GM10266 (cell line): ENCODE results near the gene FHIT.
"Not testable (repeated sequence)": the region's sequence is repeated elsewhere in the genome, so short reads cannot be mapped to it uniquely, and the experiment has no call there.

ENCODE experiments used
- DNase-seq: peaks from one replicate; pipeline ENCODE4 v3.0.0; 2012; ENCODE audit errors: extremely low spot score
- TF ChIP-seq, protein P1 (sequence below): IDR thresholded peaks from 2 replicates; pipeline ENCODE4 v1.5.1; 2012; ENCODE audit warnings: mild to moderate bottlenecking, low read depth; ENCODE audit not compliant: control insufficient read depth, insufficient read depth; ENCODE audit errors: missing control alignments

The FHIT gene

DNA sequence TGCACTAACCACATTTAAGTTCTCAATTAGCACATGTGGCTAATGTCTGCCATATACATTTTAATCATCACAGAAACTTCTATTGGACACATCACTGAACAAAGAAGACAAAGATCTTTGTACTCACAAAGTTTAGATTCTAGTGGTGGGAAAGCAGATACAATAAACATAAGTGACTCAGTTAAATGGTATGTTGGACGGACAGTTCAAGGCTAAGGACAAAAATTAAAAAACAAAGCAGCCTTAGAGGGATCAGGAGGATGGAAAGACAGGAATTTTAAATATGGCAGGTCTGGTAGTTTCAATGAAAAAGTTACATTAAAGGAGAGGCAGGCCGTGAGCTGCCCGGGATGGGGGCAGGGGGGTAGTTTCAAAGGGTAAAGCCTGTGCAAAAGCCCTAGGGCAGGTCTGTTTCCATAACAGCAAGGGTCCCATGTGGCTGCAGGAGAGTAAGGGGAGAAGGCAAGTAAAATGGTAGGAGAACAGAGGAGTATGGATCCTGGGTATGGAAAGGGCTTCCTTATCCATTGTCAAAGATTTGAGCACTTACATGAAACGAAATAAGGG lies 220.7 kb downstream of the FHIT start:
- DNase-seq: no peak
- TF ChIP-seq, protein P1, sequence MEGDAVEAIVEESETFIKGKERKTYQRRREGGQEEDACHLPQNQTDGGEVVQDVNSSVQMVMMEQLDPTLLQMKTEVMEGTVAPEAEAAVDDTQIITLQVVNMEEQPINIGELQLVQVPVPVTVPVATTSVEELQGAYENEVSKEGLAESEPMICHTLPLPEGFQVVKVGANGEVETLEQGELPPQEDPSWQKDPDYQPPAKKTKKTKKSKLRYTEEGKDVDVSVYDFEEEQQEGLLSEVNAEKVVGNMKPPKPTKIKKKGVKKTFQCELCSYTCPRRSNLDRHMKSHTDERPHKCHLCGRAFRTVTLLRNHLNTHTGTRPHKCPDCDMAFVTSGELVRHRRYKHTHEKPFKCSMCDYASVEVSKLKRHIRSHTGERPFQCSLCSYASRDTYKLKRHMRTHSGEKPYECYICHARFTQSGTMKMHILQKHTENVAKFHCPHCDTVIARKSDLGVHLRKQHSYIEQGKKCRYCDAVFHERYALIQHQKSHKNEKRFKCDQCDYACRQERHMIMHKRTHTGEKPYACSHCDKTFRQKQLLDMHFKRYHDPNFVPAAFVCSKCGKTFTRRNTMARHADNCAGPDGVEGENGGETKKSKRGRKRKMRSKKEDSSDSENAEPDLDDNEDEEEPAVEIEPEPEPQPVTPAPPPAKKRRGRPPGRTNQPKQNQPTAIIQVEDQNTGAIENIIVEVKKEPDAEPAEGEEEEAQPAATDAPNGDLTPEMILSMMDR: no peak

DNA sequence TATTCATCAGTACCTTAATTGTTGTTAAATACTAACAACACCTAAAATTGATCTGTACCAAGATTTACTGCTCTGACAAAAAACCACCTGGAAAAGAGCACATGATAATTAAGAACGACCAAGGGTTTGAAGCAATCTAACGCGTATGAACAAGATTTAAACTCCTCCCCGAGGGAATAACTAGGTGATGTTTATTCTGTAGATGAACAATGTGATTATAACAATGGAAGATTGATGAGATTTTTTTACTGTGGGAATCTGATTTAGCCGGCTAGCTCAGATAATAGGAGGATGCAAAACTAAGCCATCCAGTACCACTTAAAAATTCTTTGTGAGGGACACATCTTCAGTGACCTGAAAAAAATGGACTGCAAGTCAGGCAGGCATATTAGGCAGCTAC lies 222.1 kb downstream of the FHIT start:
- no peak for DNase-seq
- TF ChIP-seq, protein P1: no peak

DNA sequence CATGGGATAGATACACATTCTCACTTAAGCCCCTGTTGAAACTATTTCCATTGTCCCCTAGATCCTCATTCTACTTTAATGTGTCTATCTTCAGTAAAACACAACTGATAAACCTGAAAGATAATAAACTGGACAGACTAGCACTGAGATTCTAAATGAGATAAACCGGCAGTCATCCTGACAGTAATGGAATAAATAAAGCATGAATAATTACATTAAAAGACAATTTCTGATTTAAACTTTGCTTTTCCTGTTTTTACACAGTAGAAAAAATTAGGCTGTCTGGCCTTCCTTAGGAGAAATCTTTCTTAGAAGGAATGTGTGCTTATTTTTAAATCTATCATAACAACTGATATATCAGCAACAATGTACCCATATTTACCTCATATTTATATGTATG lies 232.4 kb downstream of the FHIT start:
- no peak for DNase-seq
- TF ChIP-seq, protein P1: no peak

DNA sequence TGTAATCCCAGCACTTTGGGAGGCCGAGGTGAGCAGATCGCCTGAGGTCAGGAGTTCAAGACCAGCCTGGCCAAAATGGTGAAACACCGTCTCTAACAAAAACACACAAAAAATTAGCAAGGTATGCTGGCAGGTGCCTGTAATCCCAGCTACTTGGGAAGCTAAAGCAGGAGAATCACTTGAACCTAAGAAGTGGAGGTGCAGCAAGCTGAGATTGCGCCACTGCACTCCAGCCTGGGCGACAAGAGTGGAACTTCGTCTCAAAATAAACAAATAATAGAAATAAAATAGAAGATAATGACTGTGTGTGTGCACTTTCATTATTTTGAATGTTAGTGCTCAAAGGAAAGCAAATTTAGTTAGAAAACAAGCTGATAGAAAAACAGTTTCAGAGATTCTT lies 234.2 kb downstream of the FHIT start:
- DNase-seq: not testable (repeated sequence)

DNA sequence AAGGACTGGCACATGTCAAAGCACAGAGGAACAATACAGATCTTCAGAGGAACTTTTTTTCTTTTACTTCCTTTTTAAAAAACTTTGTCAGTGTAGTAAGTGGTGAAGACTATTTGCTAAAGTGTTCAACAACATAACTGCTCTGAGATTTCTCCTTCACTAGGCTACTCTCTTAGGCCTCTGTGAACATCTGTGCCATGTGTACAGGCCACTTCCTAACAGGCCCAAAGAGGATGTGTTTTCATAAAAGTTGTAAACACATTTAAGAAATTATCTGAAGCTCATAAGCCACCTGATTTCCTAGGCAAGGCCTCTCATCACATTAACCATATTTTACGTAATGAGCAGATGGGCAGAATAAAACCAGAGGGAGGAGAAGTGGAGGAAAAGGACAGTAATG lies 235.4 kb downstream of the FHIT start:
- DNase-seq: no peak
- TF ChIP-seq, protein P1: no peak

DNA sequence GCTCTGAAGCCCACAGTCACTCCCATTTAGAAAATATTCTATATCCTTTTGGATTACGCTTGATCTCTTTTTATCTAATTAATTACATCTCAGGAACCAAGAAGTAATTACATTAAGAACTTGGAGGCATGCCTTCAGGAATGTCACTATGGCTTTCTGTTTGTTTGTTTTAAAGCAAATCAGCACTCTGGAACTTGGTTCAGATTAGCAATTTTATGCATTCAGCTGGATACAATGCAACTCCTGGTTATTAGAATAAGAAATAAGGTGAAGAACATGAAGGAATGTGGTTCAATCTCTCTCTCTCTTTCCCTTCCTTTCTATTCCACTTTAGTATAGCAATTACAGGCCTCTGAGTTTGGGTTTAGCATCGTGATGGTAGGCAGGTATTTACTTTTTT lies 235.8 kb downstream of the FHIT start:
- TF ChIP-seq, protein P1: no peak
- no peak for DNase-seq

DNA sequence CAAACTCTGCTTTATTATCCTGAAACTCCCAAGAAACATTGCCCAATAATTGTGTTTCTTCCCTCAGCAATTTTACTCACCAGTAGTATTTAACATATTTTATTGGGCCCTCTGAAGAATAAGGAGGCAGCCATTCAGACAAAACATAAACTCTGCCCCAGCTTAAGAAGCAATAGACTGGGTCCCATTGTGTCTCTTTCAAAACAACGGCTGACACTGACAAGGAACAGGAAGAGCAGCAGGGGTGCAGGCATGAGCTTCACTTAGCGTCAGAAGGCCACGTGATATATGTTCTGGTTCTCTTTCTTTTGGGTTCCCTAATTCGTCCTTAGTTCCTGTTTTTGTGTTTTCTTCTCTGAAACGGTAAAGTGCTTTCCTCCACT lies 242.3 kb downstream of the FHIT start:
- no peak for DNase-seq
- TF ChIP-seq, protein P1: no peak

DNA sequence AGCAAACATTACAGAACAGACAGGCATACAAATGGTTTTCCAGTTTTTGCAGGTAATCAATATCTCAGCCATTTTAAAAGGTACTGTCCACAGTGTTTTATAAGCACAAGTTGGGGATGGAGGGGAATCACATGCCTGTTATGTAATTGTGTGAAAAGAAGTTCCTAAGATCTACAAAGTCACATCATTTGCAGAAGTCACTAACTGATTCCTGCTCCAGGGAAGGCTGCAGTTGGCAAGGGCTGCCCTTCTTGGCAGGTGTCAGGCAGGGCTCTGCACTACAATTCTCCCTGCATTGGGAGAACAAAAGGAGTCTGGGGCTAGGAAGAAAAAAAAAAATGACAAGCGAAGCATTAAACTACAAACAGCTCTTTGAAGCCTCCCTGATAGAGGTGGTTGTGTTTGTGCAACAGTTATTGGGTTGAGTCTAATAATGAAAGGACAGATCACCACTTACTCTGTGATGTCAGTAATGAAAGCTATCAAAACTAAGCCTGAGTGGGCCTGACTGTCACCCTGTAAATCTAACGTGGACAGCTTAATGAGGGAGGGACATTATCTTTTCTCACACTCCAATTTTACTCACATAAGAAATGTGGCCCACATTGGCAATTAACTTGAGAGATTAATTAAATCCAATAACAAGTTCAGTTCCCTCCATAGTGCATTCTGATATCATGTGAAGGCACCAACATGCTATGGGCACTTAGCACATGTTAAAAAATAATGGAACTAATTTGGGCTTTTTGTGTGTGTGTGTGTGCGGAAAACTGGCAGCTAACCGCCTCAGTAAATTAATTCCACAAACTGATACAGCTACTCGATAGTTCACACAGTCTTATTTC lies 242.9 kb downstream of the FHIT start:
- TF ChIP-seq, protein P1: no peak
- DNase-seq: no peak
